Ovary (tissue), 9 donors: Measurements from ENCODE around the gene TBC1D8. TPM values are rescaled to one million over a fixed set of nuclear protein-coding genes. Genes with fewer than 3 reads are reported as not detected.

Experiments
- DNase-seq, 5 donors: peaks; one replicate each; pipeline ENCODE4 v3.0.0-alpha.2; 2019 to 2020
- H3K27ac ChIP-seq, 2 donors: fragments of 200-600 bp; one replicate each; pipeline versions ENCODE4 v1.5.1 to v1.8.0; 2019 to 2022
- H3K27me3 ChIP-seq: fragments of 200-600 bp; one replicate; pipeline ENCODE4 v1.8.0; 2022
- H3K36me3 ChIP-seq: fragments of 200-600 bp; sonication (generic); one replicate; pipeline ENCODE4 v1.5.1; 2019
- H3K4me1 ChIP-seq: one replicate; pipeline ENCODE4 v1.8.1; 2013; ENCODE audit warnings: mild to moderate bottlenecking, moderate library complexity; ENCODE audit not compliant: insufficient read depth
- H3K4me3 ChIP-seq: fragments of 200-600 bp; sonication (generic); one replicate; pipeline ENCODE4 v1.5.1; 2017
- H3K9me3 ChIP-seq, 2 donors: fragments of 200-600 bp in 1 of 2; sonication (generic) in 1 of 2; one replicate each; pipeline versions ENCODE4 v1.5.1 to v1.8.1; 2013 to 2019; ENCODE audit warnings: mild to moderate bottlenecking in 1 of 2, moderate library complexity in 1 of 2
- EP300 ChIP-seq: sonication (generic); formaldehyde crosslinking; IDR thresholded peaks from one replicate; pipeline ENCODE4 v1.6.1; 2017; ENCODE audit warnings: antibody characterized with exemption
- POLR2A ChIP-seq: fragments of 450-650 bp; IDR thresholded peaks from one replicate; pipeline ENCODE4 v1.6.1; 2017; ENCODE audit warnings: antibody characterized with exemption, mild to moderate bottlenecking, moderate library complexity
- WGBS, 3 donors: extraction: QIAGEN DNeasy Blood & Tissue Kit in 1 of 3; methylation state at CpG; one replicate each; pipeline versions ENCODE4 v1.1.5 to v1.1.7; 2013 to 2017; 5-methylcytosine and 5-hydroxymethylcytosine counted together
- intact Hi-C, 4 donors: fragments of 100-400 bp; cut with DNase I; formaldehyde crosslinking; loops; one replicate each; pipeline versions ENCODE4 v1.11.0 to v1.15.1; 2022 to 2023
- polyA plus RNA-seq, 2 donors: library from polyadenylated mRNA; stranded (reverse); fragments of 200-250 nt in 1 of 2; fragments of 350-450 nt in 1 of 2; fragmentation: Illumina TruSeq in 1 of 2; extraction: RNeasy Lipid Tissue Mini Kit (QIAGEN cat#74804) in 1 of 2; gene quantifications; one replicate each; pipeline ENCODE4 v1.2.3, GENCODE V29; 2013 to 2014
- total RNA-seq, 7 donors: library from RNA; depleted of rRNA in 2 of 7; stranded (reverse); fragments of >200 nt in 2 of 7; fragmentation: NEBNext Ultra II Directional in 3 of 7; extraction: Animal tissue kit (Norgen Biotek cat#: 25700) in 3 of 7; gene quantifications; one replicate each; pipeline versions ENCODE4 v1.1.0 to v1.2.4, GENCODE V29; 2016 to 2023
- TF ChIP-seq, protein P1 (sequence below), 3 donors: fragments of 450-650 bp in 2 of 3; fragments of 200-600 bp in 1 of 3; IDR thresholded peaks; one replicate each; pipeline versions ENCODE4 v1.5.1 to v1.8.0; 2016 to 2022; ENCODE audit warnings: antibody characterized with exemption in 3 of 3, mild to moderate bottlenecking in 1 of 3
- donor health status: DM: no; HTN: no; CAD: no; lungs with moderate emphysema.
- donor health status: DM: no; HTN: no; CAD: no.
- donor health status: Bipolar disorder and iron deficiency.
- donor health status: DM: yes; HTN: yes; CAD: no.
- donor health status: DM: no; HTN: no; CAD: no.
- donor health status: DM: yes; HTN: yes; CAD: no.

TBC1D8 gene
- total and polyA plus RNA-seq, 9 donors: 10.8 to 44.6 (median 15.6) TPM

- TF ChIP-seq, protein P1, sequence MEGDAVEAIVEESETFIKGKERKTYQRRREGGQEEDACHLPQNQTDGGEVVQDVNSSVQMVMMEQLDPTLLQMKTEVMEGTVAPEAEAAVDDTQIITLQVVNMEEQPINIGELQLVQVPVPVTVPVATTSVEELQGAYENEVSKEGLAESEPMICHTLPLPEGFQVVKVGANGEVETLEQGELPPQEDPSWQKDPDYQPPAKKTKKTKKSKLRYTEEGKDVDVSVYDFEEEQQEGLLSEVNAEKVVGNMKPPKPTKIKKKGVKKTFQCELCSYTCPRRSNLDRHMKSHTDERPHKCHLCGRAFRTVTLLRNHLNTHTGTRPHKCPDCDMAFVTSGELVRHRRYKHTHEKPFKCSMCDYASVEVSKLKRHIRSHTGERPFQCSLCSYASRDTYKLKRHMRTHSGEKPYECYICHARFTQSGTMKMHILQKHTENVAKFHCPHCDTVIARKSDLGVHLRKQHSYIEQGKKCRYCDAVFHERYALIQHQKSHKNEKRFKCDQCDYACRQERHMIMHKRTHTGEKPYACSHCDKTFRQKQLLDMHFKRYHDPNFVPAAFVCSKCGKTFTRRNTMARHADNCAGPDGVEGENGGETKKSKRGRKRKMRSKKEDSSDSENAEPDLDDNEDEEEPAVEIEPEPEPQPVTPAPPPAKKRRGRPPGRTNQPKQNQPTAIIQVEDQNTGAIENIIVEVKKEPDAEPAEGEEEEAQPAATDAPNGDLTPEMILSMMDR (IDR thresholded peaks at IDR 0.05): no peak
- TF ChIP-seq POLR2A (no peak), EP300 (no peak)
- 92 to 99% (median 96%) methylated on average over 4 of the region's 4 CpGs for WGBS, 3 donors
- Histone ChIP-seq H3K36me3 (no peaks in the 10 kb centered on the region), H3K4me1 (peaks cover 13% of the 10 kb centered on the region), H3K9me3 (no peaks in the 10 kb centered on the region), H3K27me3 (no peaks in the 10 kb centered on the region), H3K4me3 (no peak overlapping the region), H3K27ac (no peak overlapping the region)
- intact Hi-C loops: no loop called here
- no peak for DNase-seq
Measured at GRCh38 chr2:101115664-101116063, 35.5 kb downstream of the TBC1D8 start.

GRCh38 chr2:101114815-101115214, 36.4 kb downstream of the TBC1D8 start:
- Histone ChIP-seq H3K9me3 (no peaks in the 10 kb centered on the region), H3K4me3 (no peak overlapping the region), H3K27ac (no peak overlapping the region), H3K4me1 (peaks cover 8% of the 10 kb centered on the region), H3K27me3 (no peaks in the 10 kb centered on the region), H3K36me3 (no peaks in the 10 kb centered on the region)
- DNase-seq: no peak
- TF ChIP-seq, protein P1 (IDR thresholded peaks at IDR 0.05): no peak
- TF ChIP-seq EP300 (no peak), POLR2A (no peak)
- intact Hi-C loops: no loop called here
- 91 to 97% (median 93%) methylated on average over 6 of the region's 6 CpGs for WGBS, 3 donors

DNA sequence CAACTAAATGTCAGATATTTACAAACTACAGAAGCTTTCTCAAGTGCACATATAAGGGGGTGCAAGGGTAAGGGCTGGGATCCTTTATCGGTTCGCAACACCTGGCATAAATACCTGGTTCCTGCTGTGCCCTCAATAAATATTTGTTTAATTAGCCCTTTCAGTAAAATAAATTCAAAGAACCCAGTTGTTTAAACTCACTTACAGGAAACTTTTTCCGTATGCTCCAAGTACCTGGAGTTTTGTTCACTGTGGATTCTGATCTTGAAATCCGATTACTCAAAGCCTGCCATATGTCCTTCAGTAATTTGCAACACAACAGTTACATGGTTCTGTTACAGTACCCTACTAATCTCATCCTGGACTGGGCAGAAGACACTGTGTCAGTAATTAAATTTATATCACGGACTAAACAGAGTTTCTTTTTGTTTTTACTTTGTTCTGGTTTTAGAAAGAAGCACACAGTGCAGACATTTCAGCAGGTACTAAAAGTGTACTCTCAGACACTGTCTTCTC, 36.9 kb downstream of the TBC1D8 start:
- Histone ChIP-seq H3K36me3 (no peaks in the 10 kb centered on the region), H3K9me3 (no peaks in the 10 kb centered on the region), H3K27me3 (no peaks in the 10 kb centered on the region), H3K4me3 (no peak overlapping the region), H3K4me1 (peaks cover 8% of the 10 kb centered on the region), H3K27ac (no peak overlapping the region)
- intact Hi-C loops: no loop called here
- WGBS, 3 donors: 68 to 84% (median 77%) methylated on average over 5 of the region's 5 CpGs
- TF ChIP-seq, protein P1 (IDR thresholded peaks at IDR 0.05): no peak
- TF ChIP-seq POLR2A: no peak
- no peak for TF ChIP-seq EP300
- no peak for DNase-seq

- TF ChIP-seq EP300: no peak
- TF ChIP-seq, protein P1 (IDR thresholded peaks at IDR 0.05): no peak
- no peak for TF ChIP-seq POLR2A
- peaks cover 10% of the 10 kb centered on the region for H3K4me1 ChIP-seq
- 12 to 20% (median 18%) methylated on average over 10 of the region's 10 CpGs for WGBS, 3 donors
- no peaks in the 10 kb centered on the region for H3K27me3 ChIP-seq
- no peak overlapping the region for H3K4me3 ChIP-seq
- no peaks in the 10 kb centered on the region for H3K9me3 ChIP-seq
- H3K36me3 ChIP-seq: no peaks in the 10 kb centered on the region
- H3K27ac ChIP-seq: no peak overlapping the region
- intact Hi-C loops: no loop called here
- no peak for DNase-seq
Measured at GRCh38 chr2:101113441-101114267, 37.5 kb downstream of the TBC1D8 start.
